GM19035 (cell line): ENCODE results near the gene NADSYN1.

Experiments
- ATAC-seq: cut with Tn5 transposase; IDR thresholded peaks from one replicate; pipeline ENCODE4 v1.9.1; 2021; ENCODE audit not compliant: unreplicated experiment

The NADSYN1 gene

GRCh38 chr11:71450939-71451338 is 2.1 kb upstream of the NADSYN1 start:
- no peak for ATAC-seq

GRCh38 chr11:71451596-71452198 is 1.3 kb upstream of the NADSYN1 start:
- no peak for ATAC-seq

- ATAC-seq: peak; percentile 1
Observed at GRCh38 chr11:71452199-71453036, 585 bp upstream of the NADSYN1 start.

- no peak for ATAC-seq
Observed at GRCh38 chr11:71453918-71454304, 908 bp downstream of the NADSYN1 start.

GRCh38 chr11:71454470-71455113 is 1.6 kb downstream of the NADSYN1 start:
- ATAC-seq: no peak

GRCh38 chr11:71456294-71456693 is 3.3 kb downstream of the NADSYN1 start:
- no peak for ATAC-seq

- no peak for ATAC-seq
Observed at GRCh38 chr11:71456831-71457230, 3.8 kb downstream of the NADSYN1 start.

- no peak for ATAC-seq
Observed at GRCh38 chr11:71458146-71459070, 5.4 kb downstream of the NADSYN1 start.

- no peak for ATAC-seq
Observed at GRCh38 chr11:71459076-71459766, 6.2 kb downstream of the NADSYN1 start.

- no peak for ATAC-seq
Observed at GRCh38 chr11:71459767-71460320, 6.8 kb downstream of the NADSYN1 start.

GRCh38 chr11:71461696-71462095 is 8.7 kb downstream of the NADSYN1 start:
- ATAC-seq: no peak

- ATAC-seq: no peak
Observed at GRCh38 chr11:71462726-71463125, 9.7 kb downstream of the NADSYN1 start.

GRCh38 chr11:71463331-71464211 is 10.6 kb downstream of the NADSYN1 start:
- ATAC-seq: no peak

- no peak for ATAC-seq
Observed at GRCh38 chr11:71465054-71465453, 12.1 kb downstream of the NADSYN1 start.

GRCh38 chr11:71466358-71466757 is 13.4 kb downstream of the NADSYN1 start:
- no peak for ATAC-seq

GRCh38 chr11:71467164-71467563 is 14.2 kb downstream of the NADSYN1 start:
- ATAC-seq: no peak

- no peak for ATAC-seq
Observed at GRCh38 chr11:71470946-71471345, 17.9 kb downstream of the NADSYN1 start.

- no peak for ATAC-seq
Observed at GRCh38 chr11:71472357-71472885, 19.4 kb downstream of the NADSYN1 start.
